MM.1S (cell line): ENCODE results near the gene PMEPA1.

Experiments used
- CTCF ChIP-seq: fragments of 300-600 bp; sonication (generic); IDR thresholded peaks from 2 replicates; pipeline ENCODE4 v1.5.1; 2016; ENCODE audit warnings: antibody characterized with exemption, low read length, mixed read lengths
- EZH2 ChIP-seq: fragments of 300-600 bp; sonication (generic); optimal IDR thresholded peaks from 2 replicates; pipeline ENCODE3; 2017; ENCODE audit warnings: low read depth, mild to moderate bottlenecking, antibody characterized with exemption, low read length, mixed read lengths

- TF ChIP-seq EZH2 (no peak), CTCF (no peak)
These were observed 28.2 kb upstream of the PMEPA1 start for GRCh38 chr20:57738053-57738452.
